Uterus (tissue), 4 donors: ENCODE measurements around the gene PITPNB. TPM values are rescaled to one million over a fixed set of nuclear protein-coding genes. Genes with fewer than 3 reads are reported as not detected.

Experiments used
- DNase-seq, 2 donors: peaks; one replicate each; pipeline ENCODE4 v3.0.0-alpha.2; 2019 to 2020
- H3K27ac ChIP-seq, 2 donors: fragments of 200-600 bp; sonication (generic); 1 replicate in 1 of 2; 2 replicates in 1 of 2; pipeline ENCODE4 v1.5.1; 2016 to 2018
- H3K27me3 ChIP-seq, 2 donors: fragments of 200-600 bp; sonication (generic); one replicate each; pipeline ENCODE4 v1.5.1; 2018 to 2019; ENCODE audit warnings: control low read depth in 1 of 2
- H3K36me3 ChIP-seq, 2 donors: fragments of 200-600 bp; sonication (generic); one replicate each; pipeline ENCODE4 v1.5.1; 2019; ENCODE audit warnings: control low read depth in 1 of 2
- H3K4me1 ChIP-seq, 2 donors: fragments of 200-600 bp; sonication (generic); one replicate each; pipeline ENCODE4 v1.5.1; 2018 to 2019; ENCODE audit warnings: control low read depth in 1 of 2
- H3K4me3 ChIP-seq, 2 donors: fragments of 200-600 bp; sonication (generic); 1 replicate in 1 of 2; 2 replicates in 1 of 2; pipeline ENCODE4 v1.5.1; 2018 to 2019; ENCODE audit warnings: mild to moderate bottlenecking in 1 of 2
- H3K9me3 ChIP-seq, 2 donors: fragments of 200-600 bp; sonication (generic); one replicate each; pipeline ENCODE4 v1.5.1; 2019; ENCODE audit warnings: control low read depth in 1 of 2
- POLR2A ChIP-seq, 2 donors: fragments of 450-650 bp; IDR thresholded peaks; one replicate each; pipeline ENCODE4 v1.6.1; 2016; ENCODE audit warnings: antibody characterized with exemption in 2 of 2, mild to moderate bottlenecking in 1 of 2, moderate library complexity in 1 of 2
- intact Hi-C: fragments of 100-400 bp; cut with DNase I; formaldehyde crosslinking; loops from one replicate; pipeline ENCODE4 v1.15.1; 2023; ENCODE audit warnings: low total_unique reads
- microRNA-seq: library from miRNA; unstranded; fragments of <30 nt; microRNA quantifications from one replicate; pipeline ENCODE4, GENCODE V29; 2016; ENCODE audit warnings: borderline microRNAs expressed, borderline replicate concordance
- small RNA-seq: library from RNA; depleted of rRNA; stranded (forward); fragments of <200 nt; gene quantifications from one replicate; pipeline ENCODE3, GENCODE V24; 2016
- total RNA-seq, 4 donors: library from RNA; depleted of rRNA in 3 of 4; stranded (reverse); fragments of >200 nt in 3 of 4; gene quantifications; one replicate each; pipeline versions ENCODE4 v1.1.0 to v1.2.4, GENCODE V29; 2014 to 2023
- TF ChIP-seq, protein P1 (sequence below), 4 experiments: fragments of 200-600 bp in 2 of 4; fragments of 450-650 bp in 2 of 4; sonication (generic) in 2 of 4; IDR thresholded peaks; one replicate each; pipeline ENCODE4 v1.5.1; 2016 to 2019; ENCODE audit warnings: antibody characterized with exemption in 4 of 4, mild to moderate bottlenecking in 2 of 4, moderate library complexity in 1 of 4
- donor health status: DM: yes; HTN: yes; CAD: no.

Gene PITPNB
- total RNA-seq, 4 donors from 2014 or later: 47.9 to 99.2 (median 62.5) TPM

DNA sequence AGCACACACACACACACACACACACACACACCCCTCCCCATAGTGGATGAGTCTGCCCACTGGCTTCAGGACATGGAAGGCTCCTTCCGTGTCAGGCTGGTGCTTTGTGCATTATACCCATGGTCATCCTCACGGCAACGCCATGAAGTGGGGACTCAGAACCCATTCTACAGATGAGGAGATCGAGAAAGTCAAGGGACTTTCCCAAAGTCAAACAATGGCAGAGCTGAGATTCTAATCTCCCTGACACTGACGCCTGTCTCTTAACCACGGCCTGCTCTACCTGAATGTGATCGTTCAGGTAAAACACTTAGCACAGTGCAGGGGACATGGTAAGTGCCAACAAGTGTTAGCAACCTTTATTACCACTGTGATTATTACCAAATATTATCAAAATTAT, 113.2 kb downstream of the PITPNB start:
- H3K27me3 ChIP-seq: peaks cover 0 to 5% of the 10 kb centered on the region in 2 donors
- H3K4me1 ChIP-seq: peaks cover 0 to 9% of the 10 kb centered on the region in 2 donors
- TF ChIP-seq, protein P1, sequence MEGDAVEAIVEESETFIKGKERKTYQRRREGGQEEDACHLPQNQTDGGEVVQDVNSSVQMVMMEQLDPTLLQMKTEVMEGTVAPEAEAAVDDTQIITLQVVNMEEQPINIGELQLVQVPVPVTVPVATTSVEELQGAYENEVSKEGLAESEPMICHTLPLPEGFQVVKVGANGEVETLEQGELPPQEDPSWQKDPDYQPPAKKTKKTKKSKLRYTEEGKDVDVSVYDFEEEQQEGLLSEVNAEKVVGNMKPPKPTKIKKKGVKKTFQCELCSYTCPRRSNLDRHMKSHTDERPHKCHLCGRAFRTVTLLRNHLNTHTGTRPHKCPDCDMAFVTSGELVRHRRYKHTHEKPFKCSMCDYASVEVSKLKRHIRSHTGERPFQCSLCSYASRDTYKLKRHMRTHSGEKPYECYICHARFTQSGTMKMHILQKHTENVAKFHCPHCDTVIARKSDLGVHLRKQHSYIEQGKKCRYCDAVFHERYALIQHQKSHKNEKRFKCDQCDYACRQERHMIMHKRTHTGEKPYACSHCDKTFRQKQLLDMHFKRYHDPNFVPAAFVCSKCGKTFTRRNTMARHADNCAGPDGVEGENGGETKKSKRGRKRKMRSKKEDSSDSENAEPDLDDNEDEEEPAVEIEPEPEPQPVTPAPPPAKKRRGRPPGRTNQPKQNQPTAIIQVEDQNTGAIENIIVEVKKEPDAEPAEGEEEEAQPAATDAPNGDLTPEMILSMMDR (IDR thresholded peaks at IDR 0.05): no peak
- TF ChIP-seq POLR2A (IDR thresholded peaks at IDR 0.05): no peak
- no peak overlapping the region for H3K4me3 ChIP-seq
- no peak overlapping the region for H3K27ac ChIP-seq
- intact Hi-C loops: no loop called here
- peak in 1 of 2 donors; percentile 7 for DNase-seq
- no peaks in the 10 kb centered on the region for H3K36me3 ChIP-seq
- no peaks in the 10 kb centered on the region for H3K9me3 ChIP-seq

DNA sequence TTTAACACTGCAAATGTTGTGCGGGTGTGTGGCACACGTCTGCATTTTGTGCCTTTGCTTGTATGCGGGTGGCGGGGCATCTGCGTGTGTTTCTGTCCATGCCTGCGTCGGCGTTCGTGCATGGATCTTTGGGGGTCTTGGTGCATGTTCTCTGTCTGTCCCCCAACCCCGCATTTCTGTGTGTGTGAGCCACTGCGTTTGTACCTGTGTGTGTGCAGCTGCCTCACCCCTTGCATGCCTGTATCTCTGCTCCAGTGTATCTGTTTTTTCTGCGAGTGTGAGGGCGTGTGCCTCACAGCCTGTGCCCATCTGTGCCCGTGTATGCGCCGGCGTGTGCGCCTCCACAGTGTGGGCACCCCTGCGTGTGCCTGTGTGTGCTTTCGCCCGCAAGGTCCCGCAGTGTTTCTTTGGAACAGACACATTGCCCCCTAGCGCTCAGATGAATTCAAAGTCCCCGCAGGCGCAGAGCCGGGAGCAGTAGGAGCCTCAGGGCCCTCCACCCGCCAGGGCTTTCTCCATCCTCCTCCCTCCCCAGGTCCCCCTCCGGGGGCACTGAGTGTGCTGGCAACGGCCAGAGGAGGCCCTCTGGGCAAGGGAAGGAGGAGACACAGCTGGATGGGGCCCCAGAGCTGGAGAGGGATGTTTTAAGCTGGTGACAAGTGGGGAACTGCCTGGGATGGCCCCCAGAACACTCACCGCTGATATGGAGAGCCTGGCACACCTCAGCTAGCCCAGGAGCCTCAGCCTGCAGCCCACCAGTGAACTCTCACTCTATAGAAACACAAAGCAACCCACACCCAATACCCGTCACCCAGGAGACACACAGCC, 114.4 kb downstream of the PITPNB start:
- H3K36me3 ChIP-seq: no peaks in the 10 kb centered on the region
- no peak overlapping the region for H3K27ac ChIP-seq
- H3K9me3 ChIP-seq: no peaks in the 10 kb centered on the region
- no peak overlapping the region for H3K4me3 ChIP-seq
- intact Hi-C loops: loop anchor here (5.0 kb wide), 1 partner anchor 1047 kb away; no protein-coding TSS in a partner anchor
- DNase-seq: peak; percentile 62 to 74
- TF ChIP-seq, protein P1 (IDR thresholded peaks at IDR 0.05): peak; percentile 66 to 77 (median 68)
- no peak for TF ChIP-seq POLR2A (IDR thresholded peaks at IDR 0.05)
- H3K27me3 ChIP-seq: peaks cover 0 to 6% of the 10 kb centered on the region in 2 donors
- H3K4me1 ChIP-seq: peaks cover 0 to 4% of the 10 kb centered on the region in 2 donors

DNA sequence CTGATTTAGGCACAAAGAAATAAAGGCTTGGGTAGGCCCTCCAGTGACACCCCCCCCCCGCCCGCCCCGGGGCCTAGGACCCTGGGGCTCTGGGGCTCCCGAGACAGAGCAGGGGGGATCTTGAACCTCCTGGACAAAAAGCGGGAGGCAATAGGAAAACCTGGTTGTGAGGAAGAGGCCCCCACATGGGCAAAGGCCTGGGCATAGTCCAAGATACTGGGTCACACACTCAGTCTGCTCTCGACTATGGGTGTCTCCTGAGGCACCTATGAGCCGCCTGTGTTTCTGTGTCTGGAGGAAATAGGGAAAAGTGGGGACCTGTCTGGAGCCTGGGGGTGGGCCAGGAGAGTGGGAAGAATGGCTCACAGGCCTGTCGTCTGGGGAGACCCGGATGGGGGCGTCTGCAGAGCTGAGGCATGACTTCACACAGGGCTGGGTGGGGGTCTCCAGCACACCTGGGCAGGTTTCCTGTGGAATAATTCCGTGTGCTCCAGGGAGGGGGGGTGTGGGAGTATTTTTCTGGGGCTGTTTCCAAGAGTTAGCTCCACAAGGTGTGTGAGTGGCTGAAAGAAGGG, 115.1 kb downstream of the PITPNB start:
- Histone ChIP-seq H3K36me3 (no peaks in the 10 kb centered on the region), H3K27ac (no peak overlapping the region), H3K4me3 (no peak overlapping the region), H3K4me1 (peaks cover 0 to 9% of the 10 kb centered on the region in 2 donors), H3K9me3 (no peaks in the 10 kb centered on the region), H3K27me3 (peaks cover 0 to 6% of the 10 kb centered on the region in 2 donors)
- peak in 1 of 2 donors; percentile 8 for DNase-seq
- no peak for TF ChIP-seq POLR2A (IDR thresholded peaks at IDR 0.05)
- TF ChIP-seq, protein P1 (IDR thresholded peaks at IDR 0.05): no peak
- intact Hi-C loops: loop anchor here (5.0 kb wide), 1 partner anchor 1047 kb away; no protein-coding TSS in a partner anchor

DNA sequence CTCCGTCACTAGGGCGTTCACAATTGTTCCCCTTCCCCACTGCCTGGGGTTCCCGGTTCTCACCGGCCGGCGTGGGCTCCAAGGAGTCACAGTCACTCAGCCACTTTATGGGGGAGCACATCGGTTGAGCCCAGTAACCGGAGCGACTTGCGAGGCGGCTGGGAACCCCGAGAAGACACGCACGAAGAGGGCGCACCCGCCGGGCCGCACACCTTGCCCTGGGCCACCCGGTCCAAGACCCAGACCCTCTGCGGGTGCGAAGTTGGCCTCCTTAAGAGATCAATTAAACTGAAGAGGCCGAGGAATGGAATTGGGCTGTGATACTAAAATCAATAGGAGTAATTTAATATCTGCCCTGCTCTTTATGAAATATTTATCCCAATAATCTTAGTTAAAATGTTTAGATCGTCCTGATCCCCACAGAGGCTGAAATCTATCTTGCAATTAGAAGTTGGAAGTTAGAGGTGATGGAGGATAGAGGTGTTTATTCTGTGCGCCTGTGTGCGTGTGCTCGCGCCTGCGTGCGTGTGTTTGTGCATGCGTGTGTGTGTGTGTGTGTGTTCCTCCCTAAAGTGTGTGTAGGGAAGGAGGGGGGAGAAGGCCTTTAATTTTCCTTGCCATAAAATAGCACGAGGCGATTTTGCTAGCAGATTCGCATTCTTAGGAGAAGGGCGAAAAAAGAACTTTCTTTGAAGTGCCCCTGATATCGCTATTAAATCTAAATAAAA, 116.5 kb downstream of the PITPNB start:
- H3K36me3 ChIP-seq: no peaks in the 10 kb centered on the region
- H3K9me3 ChIP-seq: no peaks in the 10 kb centered on the region
- peak overlapping the region; percentile 68 to 71 for H3K27ac ChIP-seq
- H3K4me1 ChIP-seq: peaks cover 0 to 9% of the 10 kb centered on the region in 2 donors
- TF ChIP-seq, protein P1 (IDR thresholded peaks at IDR 0.05): no peak
- TF ChIP-seq POLR2A (IDR thresholded peaks at IDR 0.05): no peak
- intact Hi-C loops: loop anchor here (5.0 kb wide), 1 partner anchor 1045 kb away; no protein-coding TSS in a partner anchor
- peaks cover 0 to 6% of the 10 kb centered on the region in 2 donors for H3K27me3 ChIP-seq
- peak in 1 of 2 donors; percentile 14 for DNase-seq
- peak overlapping the region; percentile 46 to 68 for H3K4me3 ChIP-seq

Small RNA genes lying within 50 kb of the gene (microRNA-seq; reads per million reads assigned to microRNA genes)
- gene MIR3199-1 (not detected), gene MIR3199-2 (not detected)

Small RNA genes lying within 50 kb of the gene (small RNA-seq; reads per million reads assigned to genes)
- gene MIR3199-1: not detected
- gene RF02198: not detected

Other genes starting within 250 kb of the PITPNB start
- gene MN1, start 117.5 kb downstream of the PITPNB start, total RNA-seq: 1 to 10 TPM; 2.0 to 9.7 (median 8.2) TPM